GM21723 (cell line): ENCODE measurements around the gene MRPS9.
A peak's percentile ranks its signal among the peaks of the same experiment; 100 is the strongest.

Experiments
- ATAC-seq: cut with Tn5 transposase; IDR thresholded peaks from one replicate; pipeline ENCODE4 v1.9.1; 2021; ENCODE audit warnings: mild to moderate bottlenecking, moderate library complexity; ENCODE audit not compliant: unreplicated experiment

Gene MRPS9

DNA sequence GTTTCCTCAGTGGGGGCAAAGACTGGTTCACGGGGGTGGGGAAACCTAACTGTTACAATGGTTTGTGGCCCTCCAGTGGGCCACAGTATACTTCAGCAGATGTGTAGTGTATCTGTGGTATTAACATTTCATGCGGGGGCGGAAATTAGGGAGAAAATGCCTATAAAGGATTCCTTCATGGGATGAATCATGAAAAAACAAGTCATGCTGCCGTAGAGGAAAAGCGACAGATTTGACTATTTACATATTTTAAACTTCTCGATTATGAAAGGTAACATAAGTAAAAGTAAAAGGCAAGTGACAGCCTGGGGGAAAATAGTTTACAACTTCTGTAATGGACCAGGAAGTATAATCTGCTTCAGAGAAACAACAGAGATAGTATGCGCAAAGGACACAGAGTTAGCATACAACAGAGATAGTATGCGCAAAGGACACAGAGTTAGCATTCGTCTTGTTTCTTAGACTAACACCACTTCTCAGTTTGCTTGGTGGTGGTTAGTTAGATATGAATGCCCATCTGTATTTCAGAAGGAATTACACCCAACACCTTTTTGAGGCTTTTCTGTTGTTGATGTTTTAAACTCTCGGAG is 41.1 kb downstream of the MRPS9 start:
- ATAC-seq: no peak

- ATAC-seq: no peak
Observed at GRCh38 chr2:105080461-105080860, 42.6 kb downstream of the MRPS9 start.

- no peak for ATAC-seq
Observed at GRCh38 chr2:105081006-105081601, 43.2 kb downstream of the MRPS9 start.

DNA sequence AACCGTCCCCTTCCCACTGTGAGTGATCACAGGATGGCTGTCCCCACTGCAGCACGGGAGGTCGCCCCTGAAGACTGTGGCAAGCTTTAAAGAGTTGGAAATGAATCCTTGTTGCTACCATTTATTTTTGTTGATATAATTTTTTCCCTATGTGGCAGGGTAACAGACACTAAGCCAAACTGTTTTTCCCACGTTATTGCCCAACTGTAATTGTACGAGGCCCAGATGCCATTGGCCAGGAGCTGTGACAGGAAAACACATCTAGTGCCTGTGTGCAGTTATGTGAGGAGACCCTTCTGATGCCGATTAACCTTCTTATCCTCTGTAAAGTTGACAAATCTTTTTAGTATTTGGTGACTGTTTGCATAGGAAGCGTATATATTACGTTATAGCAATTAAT is 44.2 kb downstream of the MRPS9 start:
- ATAC-seq: no peak

GRCh38 chr2:105085525-105085924 is 47.7 kb downstream of the MRPS9 start:
- ATAC-seq: no peak

DNA sequence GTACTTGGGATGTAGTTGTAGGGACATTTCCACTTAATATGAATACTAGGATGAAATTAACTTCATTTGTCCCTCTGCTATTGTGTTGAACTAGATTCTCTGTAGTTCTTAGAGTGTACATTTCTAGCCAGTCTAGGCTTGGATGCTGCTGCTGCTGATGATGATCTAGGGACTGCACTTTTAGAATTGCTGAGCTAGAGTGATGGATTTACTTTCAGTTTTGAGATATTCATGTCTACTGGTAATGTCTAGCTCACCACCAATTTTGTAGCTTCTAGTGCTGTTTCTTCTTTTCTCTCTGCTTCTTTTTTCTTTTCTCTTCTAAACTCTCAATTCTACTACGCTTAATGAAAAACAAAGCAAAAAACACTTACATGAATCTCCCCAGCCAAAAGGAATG is 49.4 kb downstream of the MRPS9 start:
- ATAC-seq: no peak

DNA sequence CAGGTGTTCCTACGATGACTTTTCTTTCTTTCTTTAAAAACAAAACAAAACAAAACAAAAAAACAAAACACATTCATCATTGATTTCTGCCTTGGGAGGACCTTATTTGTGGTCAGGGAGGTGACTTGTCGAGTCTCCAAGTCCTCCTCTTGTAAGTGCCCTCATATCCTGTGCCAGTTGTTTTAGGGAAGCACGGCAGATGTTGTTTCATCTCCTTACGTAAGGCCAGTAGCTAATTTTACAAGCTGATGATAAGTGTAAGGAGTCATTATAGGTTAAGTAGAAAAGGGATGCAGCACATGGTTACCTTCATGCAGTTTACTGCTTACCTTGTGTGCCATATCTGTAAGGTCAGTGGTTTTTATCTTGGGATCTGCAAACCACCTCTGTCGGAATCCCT is 52.2 kb downstream of the MRPS9 start:
- ATAC-seq: no peak

GRCh38 chr2:105092797-105093196 is 54.9 kb downstream of the MRPS9 start:
- ATAC-seq: no peak

GRCh38 chr2:105099153-105099552 is 61.3 kb downstream of the MRPS9 start:
- no peak for ATAC-seq

GRCh38 chr2:105100046-105100840 is 62.4 kb downstream of the MRPS9 start:
- peak; percentile 83 for ATAC-seq

GRCh38 chr2:105102001-105102400 is 64.1 kb downstream of the MRPS9 start:
- no peak for ATAC-seq

DNA sequence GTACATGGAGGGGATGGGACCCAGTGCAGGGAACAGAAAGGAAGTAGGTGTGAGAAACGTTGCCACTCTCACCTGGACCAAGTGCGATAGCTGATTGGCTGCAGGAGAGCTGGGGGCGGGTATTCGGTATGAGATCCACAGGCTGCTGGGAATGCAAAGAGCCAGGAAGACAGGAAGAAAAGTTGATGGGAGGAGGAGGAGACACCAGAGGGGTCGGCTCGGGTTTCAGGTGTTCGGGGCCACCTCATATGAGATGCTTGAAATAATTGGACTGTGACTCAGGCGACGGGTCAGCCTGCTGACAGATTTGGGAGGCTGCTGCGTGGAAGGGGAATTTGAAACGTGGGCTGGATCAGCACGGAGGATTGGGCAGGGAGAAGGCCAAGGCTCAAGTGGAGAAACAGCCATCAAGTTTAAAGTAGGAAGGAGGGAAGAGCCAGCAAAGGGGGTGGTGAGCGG is 65.1 kb downstream of the MRPS9 start:
- ATAC-seq: no peak

DNA sequence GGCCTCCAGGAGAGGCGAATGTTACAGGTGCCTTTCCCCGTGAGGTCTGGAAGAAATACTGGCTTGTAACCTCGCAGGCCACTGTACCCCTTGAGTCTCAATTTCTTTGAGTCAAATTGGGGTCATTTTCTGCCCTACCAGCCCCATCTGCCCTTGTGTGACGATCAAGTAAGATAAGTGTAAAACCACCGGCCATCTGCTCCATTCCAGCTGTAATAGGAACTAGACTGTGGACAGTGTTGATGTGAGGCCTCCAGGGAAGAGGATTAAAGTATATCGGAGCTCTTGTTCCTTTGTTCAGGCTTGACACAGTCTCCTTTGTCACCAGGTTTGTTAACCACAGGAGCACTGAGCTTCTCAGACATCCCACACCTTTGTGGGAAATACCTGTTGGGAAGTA is 65.6 kb downstream of the MRPS9 start:
- no peak for ATAC-seq

- no peak for ATAC-seq
Observed at GRCh38 chr2:105104208-105104731, 66.4 kb downstream of the MRPS9 start.

- no peak for ATAC-seq
Observed at GRCh38 chr2:105110295-105110829, 72.5 kb downstream of the MRPS9 start.

GRCh38 chr2:105111365-105112150 is 73.7 kb downstream of the MRPS9 start:
- no peak for ATAC-seq

GRCh38 chr2:105112345-105112744 is 74.5 kb downstream of the MRPS9 start:
- no peak for ATAC-seq

DNA sequence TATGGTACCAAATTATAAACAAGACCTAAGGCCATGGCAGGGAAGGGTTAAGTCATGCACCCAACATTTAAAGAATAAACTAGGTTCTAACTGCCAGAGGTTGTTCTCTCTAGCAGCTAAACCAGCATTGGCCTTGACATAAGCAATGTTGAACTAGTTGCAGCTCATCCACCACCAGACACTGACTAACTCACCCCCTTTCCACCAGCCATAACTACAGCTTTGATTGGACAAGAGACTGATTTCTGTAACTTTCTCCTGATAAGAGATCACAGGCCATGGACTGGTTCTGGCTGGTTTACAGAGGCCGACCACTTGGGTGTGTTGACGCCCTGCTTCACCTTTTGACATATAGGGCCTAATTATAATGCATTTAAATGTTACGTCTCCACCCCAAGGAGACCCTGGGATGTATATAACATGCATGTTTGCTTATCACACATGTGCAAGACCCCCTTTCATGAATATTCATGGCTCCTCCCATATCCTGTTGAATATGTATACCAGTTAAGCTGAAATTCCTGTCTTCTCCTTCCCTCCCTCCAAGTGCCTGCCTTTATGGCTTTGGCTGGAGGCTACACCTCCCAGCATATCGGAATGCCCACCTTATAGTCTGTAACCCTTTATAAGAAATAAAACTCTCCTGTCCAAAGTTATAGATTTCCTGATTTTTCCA is 75.9 kb downstream of the MRPS9 start:
- ATAC-seq: no peak

DNA sequence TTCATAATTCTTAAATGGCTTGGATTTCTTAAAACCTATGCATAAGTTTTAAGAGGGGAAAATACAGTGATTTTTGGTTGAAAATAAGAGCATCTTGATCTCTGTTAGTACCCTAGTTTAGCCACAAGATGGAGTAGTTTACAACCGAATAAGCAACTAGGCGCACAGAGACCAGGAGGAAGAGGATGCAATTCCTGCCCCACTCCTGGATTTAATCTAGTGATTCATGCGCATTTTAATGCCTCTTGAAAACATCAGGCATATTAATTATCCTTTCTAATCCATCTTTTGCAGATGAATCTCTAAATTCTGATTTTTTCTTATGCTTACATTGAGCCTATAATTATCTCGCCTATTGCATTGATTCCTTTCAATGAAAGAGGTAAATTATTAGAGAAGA is 76.7 kb downstream of the MRPS9 start:
- no peak for ATAC-seq

GRCh38 chr2:105116348-105116747 is 78.5 kb downstream of the MRPS9 start:
- no peak for ATAC-seq
